Right ventricle myocardium superior (tissue), 1 donor: Measurements from ENCODE around the gene HLCS. TPM values are rescaled to one million over a fixed set of nuclear protein-coding genes. Genes with fewer than 3 reads are reported as not detected.

Experiments used
- ATAC-seq: fragments of 200-7000 bp; cut with Tn5 transposase; one replicate; pipeline ENCODE4 v1.9.1; 2020; ENCODE audit warnings: mild to moderate bottlenecking; ENCODE audit not compliant: poor library complexity
- DNase-seq: peaks from one replicate; pipeline ENCODE4 v3.0.0-alpha.2; 2020
- intact Hi-C: fragments of 100-400 bp; cut with DNase I; formaldehyde crosslinking; loops from one replicate; pipeline ENCODE4 v1.11.2; 2022
- total RNA-seq: library from RNA; stranded (reverse); fragmentation: NEBNext Ultra II Directional; extraction: Animal tissue kit (Norgen Biotek cat#: 25700); gene quantifications from one replicate; pipeline ENCODE4 v1.2.1, GENCODE V29; 2021
- donor health status: DM: no; HTN: yes; CAD: no; lungs with severe emphysema.

Gene HLCS
- total RNA-seq, 1 donor from 2014 or later = 6.3 TPM

- intact Hi-C loops = loop anchor here (10.0 kb wide), 1 partner anchor 167 kb away; no protein-coding TSS in a partner anchor
- ATAC-seq (peak; percentile 77), DNase-seq (peak; percentile 61)
Measured at GRCh38 chr21:36747815-36748383, 218.6 kb downstream of the HLCS start.

- intact Hi-C loops = loop anchor here (10.0 kb wide), 1 partner anchor 168 kb away; no protein-coding TSS in a partner anchor
- ATAC-seq (peak; percentile 14), DNase-seq (no peak)
Measured at GRCh38 chr21:36747041-36747814, 219.2 kb downstream of the HLCS start.

GRCh38 chr21:36745459-36745858 is 221.0 kb downstream of the HLCS start:
- DNase-seq = no peak
- no peak for ATAC-seq
- intact Hi-C loops = loop anchor here (10.0 kb wide), 1 partner anchor 169 kb away; no protein-coding TSS in a partner anchor

GRCh38 chr21:36744560-36745231 is 221.8 kb downstream of the HLCS start:
- DNase-seq (no peak), ATAC-seq (peak; percentile 49)
- intact Hi-C loops = loop anchor here (10.0 kb wide), 1 partner anchor 170 kb away; no protein-coding TSS in a partner anchor

- intact Hi-C loops = loop anchor here (10.0 kb wide), 1 partner anchor 171 kb away; no protein-coding TSS in a partner anchor
- no peak for ATAC-seq
Measured at GRCh38 chr21:36744190-36744559, 222.3 kb downstream of the HLCS start.

GRCh38 chr21:36743446-36743845 is 223.0 kb downstream of the HLCS start:
- ATAC-seq (no peak), DNase-seq (no peak)
- intact Hi-C loops = loop anchor here (10.0 kb wide), 1 partner anchor 171 kb away; no protein-coding TSS in a partner anchor

More at GRCh38 chr21:36744190-36744559, 222.3 kb downstream of the HLCS start:
- DNase-seq = no peak

- intact Hi-C loops = loop anchor here (10.0 kb wide), 1 partner anchor 172 kb away; no protein-coding TSS in a partner anchor
- no peak for ATAC-seq
- no peak for DNase-seq
Measured at GRCh38 chr21:36743008-36743407, 223.5 kb downstream of the HLCS start.

GRCh38 chr21:36741506-36741905 is 225.0 kb downstream of the HLCS start:
- peak; percentile 77 for ATAC-seq
- DNase-seq = peak; percentile 61
- intact Hi-C loops = loop anchor here (10.0 kb wide), 1 partner anchor 173 kb away; no protein-coding TSS in a partner anchor

- intact Hi-C loops = no loop called here
- ATAC-seq = no peak
- DNase-seq = no peak
Measured at GRCh38 chr21:36738489-36739126, 227.9 kb downstream of the HLCS start.

- DNase-seq (no peak), ATAC-seq (no peak)
- intact Hi-C loops = no loop called here
Measured at GRCh38 chr21:36735724-36736320, 230.6 kb downstream of the HLCS start.

- intact Hi-C loops = no loop called here
- no peak for DNase-seq
- ATAC-seq = no peak
Measured at GRCh38 chr21:36735201-36735515, 231.3 kb downstream of the HLCS start.

GRCh38 chr21:36734367-36735200 is 231.9 kb downstream of the HLCS start:
- intact Hi-C loops = no loop called here
- ATAC-seq = no peak

GRCh38 chr21:36733857-36734256 is 232.6 kb downstream of the HLCS start:
- DNase-seq = no peak
- intact Hi-C loops = no loop called here
- ATAC-seq = no peak

More at GRCh38 chr21:36734367-36735200, 231.9 kb downstream of the HLCS start:
- no peak for DNase-seq

- intact Hi-C loops = no loop called here
- DNase-seq = no peak
- ATAC-seq = no peak
Measured at GRCh38 chr21:36732761-36733160, 233.7 kb downstream of the HLCS start.

- DNase-seq = no peak
- ATAC-seq = no peak
- intact Hi-C loops = no loop called here
Measured at GRCh38 chr21:36732217-36732616, 234.3 kb downstream of the HLCS start.

- no peak for ATAC-seq
- no peak for DNase-seq
- intact Hi-C loops = no loop called here
Measured at GRCh38 chr21:36730291-36731281, 235.9 kb downstream of the HLCS start.
